Measurements from ENCODE around the gene AUTS2. TPM values are rescaled to one million over a fixed set of nuclear protein-coding genes. Genes with fewer than 3 reads are reported as not detected.

AUTS2 gene
- total and polyA plus RNA-seq, 4 donors: 4.9 to 24.4 (median 7.0) TPM

DNA sequence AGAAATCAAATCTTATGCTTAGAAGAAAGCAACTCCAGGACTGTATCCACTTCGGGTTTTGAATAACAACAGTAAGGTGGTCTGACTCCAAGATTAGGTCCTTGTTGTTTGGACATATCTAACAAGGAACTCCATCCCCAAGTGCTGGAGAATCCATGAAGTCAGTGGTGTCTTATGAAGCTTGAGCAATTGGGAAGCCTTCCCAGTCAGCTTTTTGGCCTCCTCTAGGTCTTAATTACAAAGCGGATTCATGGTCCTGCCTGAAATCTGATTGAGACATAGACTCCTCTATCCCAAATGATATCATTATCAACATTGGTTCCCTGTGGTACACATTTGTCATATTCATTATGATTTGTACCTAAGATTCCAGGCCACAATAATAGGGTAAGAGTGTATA lies 642.6 kb downstream of the AUTS2 start:
- TF ChIP-seq EGR1 (IDR thresholded peaks at IDR 0.05; ENCODE audit: low read depth in 2 of 2): no peak
- TF ChIP-seq HNF4A (conservative IDR thresholded peaks at IDR 0.05): no peak
- 99% methylated on average over 2 of the region's 2 CpGs for WGBS
- Histone ChIP-seq H3K4me1 (ENCODE audit: control insufficient read depth in 4 of 4, insufficient read depth in 4 of 4, low read length in 3 of 4) (no peaks in the 10 kb centered on the region), H3K9me3 (ENCODE audit: control insufficient read depth in 4 of 4, low read length in 3 of 4) (no peaks in the 10 kb centered on the region), H3K27me3 (ENCODE audit: control insufficient read depth in 4 of 4, insufficient read depth in 4 of 4, low read length in 3 of 4) (no peaks in the 10 kb centered on the region), H3K4me3 (ENCODE audit: low read depth in 1 of 3, low read length in 3 of 3) (no peak overlapping the region), H3K27ac (ENCODE audit: low read depth in 1 of 2, low read length in 2 of 2) (no peak overlapping the region), H3K9ac (ENCODE audit: low read depth in 1 of 2, low read length in 2 of 2) (no peak overlapping the region), H3K36me3 (ENCODE audit: control insufficient read depth in 4 of 4, insufficient read depth in 3 of 4, low read depth in 1 of 4, low read length in 3 of 4) (no peaks in the 10 kb centered on the region)
- no peak for DNase-seq (ENCODE audit: low spot score)

GRCh38 chr7:70241536-70242175 lies 643.4 kb downstream of the AUTS2 start:
- H3K9me3 ChIP-seq (ENCODE audit: control insufficient read depth in 4 of 4, low read length in 3 of 4): no peaks in the 10 kb centered on the region
- H3K4me3 ChIP-seq (ENCODE audit: low read depth in 1 of 3, low read length in 3 of 3): no peak overlapping the region
- TF ChIP-seq, protein P1, sequence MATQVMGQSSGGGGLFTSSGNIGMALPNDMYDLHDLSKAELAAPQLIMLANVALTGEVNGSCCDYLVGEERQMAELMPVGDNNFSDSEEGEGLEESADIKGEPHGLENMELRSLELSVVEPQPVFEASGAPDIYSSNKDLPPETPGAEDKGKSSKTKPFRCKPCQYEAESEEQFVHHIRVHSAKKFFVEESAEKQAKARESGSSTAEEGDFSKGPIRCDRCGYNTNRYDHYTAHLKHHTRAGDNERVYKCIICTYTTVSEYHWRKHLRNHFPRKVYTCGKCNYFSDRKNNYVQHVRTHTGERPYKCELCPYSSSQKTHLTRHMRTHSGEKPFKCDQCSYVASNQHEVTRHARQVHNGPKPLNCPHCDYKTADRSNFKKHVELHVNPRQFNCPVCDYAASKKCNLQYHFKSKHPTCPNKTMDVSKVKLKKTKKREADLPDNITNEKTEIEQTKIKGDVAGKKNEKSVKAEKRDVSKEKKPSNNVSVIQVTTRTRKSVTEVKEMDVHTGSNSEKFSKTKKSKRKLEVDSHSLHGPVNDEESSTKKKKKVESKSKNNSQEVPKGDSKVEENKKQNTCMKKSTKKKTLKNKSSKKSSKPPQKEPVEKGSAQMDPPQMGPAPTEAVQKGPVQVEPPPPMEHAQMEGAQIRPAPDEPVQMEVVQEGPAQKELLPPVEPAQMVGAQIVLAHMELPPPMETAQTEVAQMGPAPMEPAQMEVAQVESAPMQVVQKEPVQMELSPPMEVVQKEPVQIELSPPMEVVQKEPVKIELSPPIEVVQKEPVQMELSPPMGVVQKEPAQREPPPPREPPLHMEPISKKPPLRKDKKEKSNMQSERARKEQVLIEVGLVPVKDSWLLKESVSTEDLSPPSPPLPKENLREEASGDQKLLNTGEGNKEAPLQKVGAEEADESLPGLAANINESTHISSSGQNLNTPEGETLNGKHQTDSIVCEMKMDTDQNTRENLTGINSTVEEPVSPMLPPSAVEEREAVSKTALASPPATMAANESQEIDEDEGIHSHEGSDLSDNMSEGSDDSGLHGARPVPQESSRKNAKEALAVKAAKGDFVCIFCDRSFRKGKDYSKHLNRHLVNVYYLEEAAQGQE (IDR thresholded peaks at IDR 0.05): no peak
- TF ChIP-seq RXRA (IDR thresholded peaks at IDR 0.05) (no peak), CTCF (IDR thresholded peaks at IDR 0.05; ENCODE audit: low read depth, low read length, missing input control) (no peak), YY1 (IDR thresholded peaks at IDR 0.05) (no peak), HNF4G (IDR thresholded peaks at IDR 0.05) (no peak), RAD21 (IDR thresholded peaks at IDR 0.05) (no peak), HNF4A (conservative IDR thresholded peaks at IDR 0.05) (no peak), ZBTB33 (IDR thresholded peaks at IDR 0.05) (no peak), GABPA (IDR thresholded peaks at IDR 0.05 in 1 of 2, conservative IDR thresholded peaks at IDR 0.05 in 1 of 2) (no peak), SP1 (IDR thresholded peaks at IDR 0.05) (no peak), TAF1 (conservative IDR thresholded peaks at IDR 0.05) (no peak), EGR1 (IDR thresholded peaks at IDR 0.05; ENCODE audit: low read depth in 2 of 2) (no peak)
- TF ChIP-seq, protein P2, sequence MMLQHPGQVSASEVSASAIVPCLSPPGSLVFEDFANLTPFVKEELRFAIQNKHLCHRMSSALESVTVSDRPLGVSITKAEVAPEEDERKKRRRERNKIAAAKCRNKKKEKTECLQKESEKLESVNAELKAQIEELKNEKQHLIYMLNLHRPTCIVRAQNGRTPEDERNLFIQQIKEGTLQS (IDR thresholded peaks at IDR 0.05): no peak
- H3K4me1 ChIP-seq (ENCODE audit: control insufficient read depth in 4 of 4, insufficient read depth in 4 of 4, low read length in 3 of 4): no peaks in the 10 kb centered on the region
- H3K9ac ChIP-seq (ENCODE audit: low read depth in 1 of 2, low read length in 2 of 2): no peak overlapping the region
- DNase-seq (ENCODE audit: low spot score): no peak
- no peaks in the 10 kb centered on the region for H3K36me3 ChIP-seq (ENCODE audit: control insufficient read depth in 4 of 4, insufficient read depth in 3 of 4, low read depth in 1 of 4, low read length in 3 of 4)
- no peaks in the 10 kb centered on the region for H3K27me3 ChIP-seq (ENCODE audit: control insufficient read depth in 4 of 4, insufficient read depth in 4 of 4, low read length in 3 of 4)
- no peak overlapping the region for H3K27ac ChIP-seq (ENCODE audit: low read depth in 1 of 2, low read length in 2 of 2)
- 87% methylated on average over 2 of the region's 2 CpGs for WGBS
